ENCODE data around the gene PLAC1.

The PLAC1 gene

GRCh38 chrX:134604701-134605311 is 53.5 kb downstream of the PLAC1 start:
- no peak for TF ChIP-seq CTCF (IDR thresholded peaks at IDR 0.05; ENCODE audit: low read depth, low read length)
- in situ Hi-C loops (cut with HindIII; ENCODE audit: low sequenced_read_pairs) = no loop called here
- DNase-seq (ENCODE audit: low read depth, low spot score) = no peak
- H3K4me3 ChIP-seq (ENCODE audit: low read depth, low read length) = no peak overlapping the region

- H3K4me3 ChIP-seq (ENCODE audit: low read depth, low read length) = no peak overlapping the region
These were observed 54.2 kb downstream of the PLAC1 start for GRCh38 chrX:134603806-134604700.

GRCh38 chrX:134602410-134602809 is 55.9 kb downstream of the PLAC1 start:
- TF ChIP-seq CTCF (IDR thresholded peaks at IDR 0.05; ENCODE audit: low read depth, low read length) = no peak
- DNase-seq (ENCODE audit: low read depth, low spot score) = no peak
- no peak overlapping the region for H3K4me3 ChIP-seq (ENCODE audit: low read depth, low read length)
- in situ Hi-C loops (cut with HindIII; ENCODE audit: low sequenced_read_pairs) = no loop called here

More at GRCh38 chrX:134603806-134604700, 54.2 kb downstream of the PLAC1 start:
- DNase-seq (ENCODE audit: low read depth, low spot score) = peak; percentile 88
- in situ Hi-C loops (cut with HindIII; ENCODE audit: low sequenced_read_pairs) = no loop called here
- TF ChIP-seq CTCF (IDR thresholded peaks at IDR 0.05; ENCODE audit: low read depth, low read length) = peak; percentile 17

- peak; percentile 33 for DNase-seq (ENCODE audit: low read depth, low spot score)
These were observed 57.0 kb downstream of the PLAC1 start for GRCh38 chrX:134601240-134601765.

GRCh38 chrX:134600714-134601113 is 57.6 kb downstream of the PLAC1 start:
- in situ Hi-C loops (cut with HindIII; ENCODE audit: low sequenced_read_pairs) = no loop called here
- no peak for TF ChIP-seq CTCF (IDR thresholded peaks at IDR 0.05; ENCODE audit: low read depth, low read length)
- DNase-seq (ENCODE audit: low read depth, low spot score) = peak; percentile 59
- H3K4me3 ChIP-seq (ENCODE audit: low read depth, low read length) = no peak overlapping the region

More at GRCh38 chrX:134601240-134601765, 57.0 kb downstream of the PLAC1 start:
- no peak overlapping the region for H3K4me3 ChIP-seq (ENCODE audit: low read depth, low read length)
- in situ Hi-C loops (cut with HindIII; ENCODE audit: low sequenced_read_pairs) = no loop called here
- no peak for TF ChIP-seq CTCF (IDR thresholded peaks at IDR 0.05; ENCODE audit: low read depth, low read length)

GRCh38 chrX:134599184-134599914 is 58.9 kb downstream of the PLAC1 start:
- no peak for TF ChIP-seq CTCF (IDR thresholded peaks at IDR 0.05; ENCODE audit: low read depth, low read length)
- in situ Hi-C loops (cut with HindIII; ENCODE audit: low sequenced_read_pairs) = no loop called here
- no peak overlapping the region for H3K4me3 ChIP-seq (ENCODE audit: low read depth, low read length)
- peak; percentile 42 for DNase-seq (ENCODE audit: low read depth, low spot score)
